HT1080 (cell line): ENCODE results near the gene MIDN. TPM values are rescaled to one million over a fixed set of nuclear protein-coding genes. Genes with fewer than 3 reads are reported as not detected.
A peak's percentile ranks its signal among the peaks of the same experiment; 100 is the strongest.

Source experiments
- DNase-seq: peaks from one replicate; pipeline ENCODE4 v3.0.0-alpha.2; 2015; ENCODE audit warnings: low read depth
- total RNA-seq: library from RNA; depleted of rRNA; stranded (reverse); fragments of >200 nt; shearing (Covaris generic); gene quantifications from 2 replicates; pipeline ENCODE4 v1.2.3, GENCODE V29; 2014

The MIDN gene
- total RNA-seq, 1 experiment from 2014 or later = 10.1 TPM

- no peak for DNase-seq
Observed at GRCh38 chr19:1220976-1221903, 27.1 kb upstream of the MIDN start.

DNA sequence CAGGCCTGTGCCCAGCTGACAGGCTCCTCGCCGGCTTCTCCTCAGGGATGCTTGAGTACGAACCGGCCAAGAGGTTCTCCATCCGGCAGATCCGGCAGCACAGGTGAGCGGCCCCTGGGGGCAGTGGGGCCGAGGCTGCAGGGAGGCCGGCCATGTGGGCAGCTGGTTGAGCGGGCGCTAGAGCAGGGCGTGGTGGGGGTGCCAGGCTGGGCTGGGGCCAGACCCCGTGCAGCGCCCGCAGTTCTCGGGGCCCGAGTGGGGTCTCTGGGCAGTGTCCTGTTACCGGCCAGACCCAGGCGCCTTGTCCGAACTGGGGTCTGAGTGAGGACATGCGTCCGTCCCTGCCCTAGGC lies 26.5 kb upstream of the MIDN start:
- DNase-seq = no peak

DNA sequence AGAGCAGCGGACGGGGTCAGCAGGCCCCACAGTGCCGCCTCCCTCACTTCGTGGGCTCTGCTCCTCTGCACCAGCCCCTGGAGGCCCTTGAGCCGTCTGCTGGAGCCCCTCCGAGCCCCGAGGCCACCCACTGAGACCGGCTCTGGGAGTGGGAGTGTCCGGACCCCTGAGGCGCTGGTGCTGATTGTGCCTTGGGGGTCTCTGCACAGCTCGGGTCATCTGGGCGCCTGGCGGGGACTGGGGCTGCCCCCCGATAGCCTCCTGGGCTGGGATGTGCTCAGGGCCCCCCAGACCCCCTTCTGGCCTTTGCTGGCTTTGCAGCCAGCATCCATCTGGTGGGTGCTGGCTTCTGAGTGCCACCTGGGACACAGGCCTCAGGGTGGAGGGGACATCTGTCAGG lies 26.0 kb upstream of the MIDN start:
- DNase-seq = no peak

DNA sequence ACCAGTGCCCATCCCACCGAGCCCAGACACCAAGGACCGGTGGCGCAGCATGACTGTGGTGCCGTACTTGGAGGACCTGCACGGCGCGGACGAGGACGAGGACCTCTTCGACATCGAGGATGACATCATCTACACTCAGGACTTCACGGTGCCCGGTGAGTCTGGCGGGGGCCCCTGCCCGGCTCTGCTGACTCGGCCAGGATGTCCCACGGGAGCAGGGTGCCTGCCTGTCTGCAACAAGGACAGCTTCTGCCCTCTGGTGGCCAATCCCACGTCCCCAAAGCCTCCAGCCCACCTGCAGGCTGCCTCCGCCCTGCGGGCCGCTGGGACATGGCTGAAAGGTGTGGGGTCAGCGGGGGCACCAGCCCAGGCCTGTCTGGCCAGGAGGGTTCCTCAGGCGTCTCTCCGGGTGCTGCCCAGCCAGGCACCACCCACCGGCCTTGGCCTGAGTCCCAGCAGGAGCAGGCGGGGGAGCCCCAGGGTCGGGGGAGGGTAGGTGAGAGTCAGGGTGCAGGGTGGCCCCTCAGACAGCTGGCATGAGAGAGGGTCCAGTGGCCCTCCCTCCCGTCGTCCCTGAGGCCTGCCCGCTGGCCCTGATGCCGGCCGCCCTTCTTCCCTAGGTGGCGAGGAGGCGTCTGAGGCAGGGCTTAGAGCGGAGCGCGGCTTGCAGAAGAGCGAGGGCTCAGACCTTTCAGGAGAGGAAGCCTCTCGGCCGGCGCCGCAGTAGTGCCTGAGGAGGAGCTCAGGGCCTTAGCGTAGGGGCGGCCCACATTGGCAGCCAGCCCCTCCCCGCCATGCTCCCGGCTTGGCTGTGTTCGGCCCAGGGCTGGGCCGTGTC lies 25.1 kb upstream of the MIDN start:
- DNase-seq = peak; percentile 51

DNA sequence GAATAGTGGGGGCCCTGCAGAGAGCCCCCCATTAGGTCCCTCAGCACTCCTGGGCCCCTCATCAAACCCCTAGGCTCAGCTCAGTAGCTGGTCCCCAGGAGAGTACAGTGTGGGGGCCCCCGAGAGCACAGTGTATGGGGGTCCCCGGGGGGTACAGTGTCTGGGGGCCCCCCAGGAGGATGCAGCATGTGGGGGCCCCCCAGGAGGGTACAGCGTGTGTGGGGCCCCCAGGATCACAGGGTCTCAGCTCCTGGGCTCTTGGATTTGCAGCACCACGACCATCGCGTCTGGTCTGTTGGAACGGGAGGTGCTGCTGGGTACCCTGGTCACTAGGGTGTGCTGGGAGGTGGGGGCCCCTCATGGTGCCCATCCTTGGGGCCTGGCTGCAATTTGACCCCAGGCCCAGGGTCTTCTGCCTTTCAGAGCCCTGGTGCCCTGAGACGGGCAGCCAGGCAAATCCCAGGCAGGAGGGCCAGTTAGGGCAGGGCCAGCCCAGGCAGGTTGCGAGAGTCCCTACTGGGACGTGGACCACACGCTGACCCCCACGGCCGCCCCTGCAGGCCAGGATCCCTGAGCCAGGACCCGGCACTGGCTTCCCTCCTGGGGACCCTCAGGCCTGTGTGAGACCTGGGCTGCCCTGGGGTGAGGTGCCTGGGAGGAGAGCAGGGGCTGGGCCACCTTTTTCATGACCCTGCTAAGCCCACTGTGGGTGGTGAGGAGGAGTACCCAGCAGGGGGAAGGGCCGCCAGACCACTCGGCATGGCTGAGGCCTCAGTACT lies 24.1 kb upstream of the MIDN start:
- no peak for DNase-seq

GRCh38 chr19:1224847-1225246 lies 23.5 kb upstream of the MIDN start:
- no peak for DNase-seq

DNA sequence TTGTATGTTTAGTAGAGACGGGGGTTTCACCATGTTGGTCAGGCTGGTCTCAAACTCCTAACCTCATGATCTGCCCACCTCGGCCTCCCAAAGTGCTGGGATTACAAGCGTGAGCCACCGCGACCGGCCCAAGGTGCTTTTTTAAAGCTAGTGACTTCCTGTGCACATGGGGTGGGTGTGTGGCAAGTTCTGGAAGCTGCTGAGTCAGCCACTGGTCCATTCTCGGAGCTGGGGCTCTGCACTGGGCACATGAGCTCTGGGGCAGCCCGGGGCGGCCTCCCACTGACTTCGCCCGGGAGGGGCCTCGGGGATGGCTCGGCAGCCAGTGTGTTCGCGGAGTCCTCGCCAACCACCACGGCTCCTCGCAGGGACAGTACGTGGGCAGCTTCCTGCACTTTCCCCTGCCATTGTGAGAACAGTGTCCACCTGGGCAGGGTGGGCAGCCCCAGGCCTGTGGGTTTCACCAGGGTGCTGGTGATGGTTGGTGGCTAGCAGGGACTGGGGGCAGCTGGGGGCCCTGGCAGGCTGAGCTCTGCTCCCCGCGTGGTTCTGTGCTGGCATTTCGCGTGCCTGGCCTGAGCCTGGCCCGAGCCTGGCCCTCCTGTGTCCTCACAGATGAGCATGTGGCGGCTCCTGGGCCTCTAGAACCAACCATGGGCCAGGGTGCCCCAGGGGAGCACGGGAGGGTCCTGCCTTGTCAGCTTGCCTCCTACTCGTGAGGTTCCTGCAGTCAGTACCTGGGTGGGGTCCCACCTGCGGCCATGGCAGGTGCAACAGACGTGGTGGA lies 22.8 kb upstream of the MIDN start:
- DNase-seq = no peak

DNA sequence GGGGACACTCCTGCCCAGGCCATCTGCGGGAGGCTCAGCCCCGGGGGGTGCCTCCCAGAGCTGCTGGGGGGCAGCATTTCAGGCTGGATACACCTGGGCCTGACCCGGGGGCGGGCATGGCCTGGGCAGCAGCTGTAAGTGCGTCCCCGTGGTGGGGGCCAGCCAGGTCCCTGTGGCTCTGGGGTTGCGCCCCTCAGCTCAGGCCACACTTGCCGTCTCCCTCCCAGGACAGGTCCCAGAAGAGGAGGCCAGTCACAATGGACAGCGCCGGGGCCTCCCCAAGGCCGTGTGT lies 22.2 kb upstream of the MIDN start:
- DNase-seq = no peak

DNA sequence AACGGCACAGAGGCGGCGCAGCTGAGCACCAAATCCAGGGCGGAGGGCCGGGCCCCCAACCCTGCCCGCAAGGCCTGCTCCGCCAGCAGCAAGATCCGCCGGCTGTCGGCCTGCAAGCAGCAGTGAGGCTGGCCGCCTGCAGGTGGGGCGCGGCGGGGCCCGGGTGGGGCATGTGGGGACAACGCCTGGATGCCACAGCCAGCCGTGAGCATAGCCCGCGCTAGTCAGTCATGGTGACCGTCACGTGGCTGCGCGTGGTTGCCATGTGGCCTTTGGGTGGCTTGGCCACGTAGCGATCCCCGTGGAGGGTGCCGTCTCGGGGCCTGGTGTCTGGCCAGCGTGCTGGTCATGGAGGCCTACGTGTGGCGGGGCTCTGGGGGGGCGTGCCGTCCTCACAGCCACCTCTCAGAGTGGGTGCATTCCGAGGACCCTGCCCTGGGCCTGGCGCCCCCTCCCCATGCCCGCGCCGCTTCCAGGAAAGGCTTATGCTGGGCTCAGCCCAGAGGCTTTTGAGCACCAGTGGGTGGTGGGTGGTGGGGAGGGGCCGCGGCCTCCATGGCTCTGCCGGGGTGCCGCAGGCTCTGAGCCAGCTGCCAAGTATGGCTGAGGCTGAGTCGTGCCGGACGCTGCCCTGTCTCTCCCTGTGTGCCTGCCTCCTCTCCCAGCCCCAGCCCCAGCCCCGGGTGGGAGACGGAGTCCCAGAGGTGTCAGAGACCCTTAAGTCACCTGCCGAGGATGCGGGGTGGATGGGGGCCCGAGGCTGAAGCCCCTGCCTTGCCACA lies 21.7 kb upstream of the MIDN start:
- no peak for DNase-seq

- no peak for DNase-seq
Observed at GRCh38 chr19:1227304-1228054, 20.9 kb upstream of the MIDN start.

DNA sequence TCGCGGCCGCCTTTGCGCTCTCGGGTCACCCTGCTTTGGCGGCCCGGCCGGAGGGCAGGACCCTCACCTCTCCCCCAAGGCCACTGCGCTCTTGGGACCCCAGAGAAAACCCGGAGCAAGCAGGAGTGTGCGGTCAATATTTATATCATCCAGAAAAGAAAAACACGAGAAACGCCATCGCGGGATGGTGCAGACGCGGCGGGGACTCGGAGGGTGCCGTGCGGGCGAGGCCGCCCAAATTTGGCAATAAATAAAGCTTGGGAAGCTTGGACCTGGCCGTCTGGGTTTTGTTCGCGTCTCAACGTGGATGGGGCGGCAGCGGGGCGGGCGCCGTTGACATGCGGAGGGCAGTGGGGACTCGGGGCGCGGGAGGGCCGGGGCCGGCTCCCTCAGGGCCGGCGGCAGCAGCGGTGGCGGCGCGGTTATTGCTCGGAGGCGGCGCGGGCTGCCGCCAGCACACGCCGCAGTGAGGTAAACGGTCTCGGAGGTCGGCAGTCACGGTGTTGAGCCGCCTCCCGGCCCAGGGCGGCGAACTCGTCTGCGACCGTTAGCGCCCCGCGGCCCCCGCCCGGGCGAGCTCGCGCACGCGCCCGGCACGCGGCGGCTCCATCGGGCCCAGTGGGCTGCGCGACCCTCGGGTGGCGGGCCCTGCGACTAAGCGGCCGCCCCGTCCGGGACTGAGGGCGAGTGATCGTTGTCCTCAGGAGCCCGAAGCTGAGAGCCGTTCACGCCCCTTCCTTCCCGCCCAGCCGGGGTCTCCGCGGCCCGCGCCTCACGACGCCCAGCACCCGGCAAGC lies 20.0 kb upstream of the MIDN start:
- DNase-seq = no peak

DNA sequence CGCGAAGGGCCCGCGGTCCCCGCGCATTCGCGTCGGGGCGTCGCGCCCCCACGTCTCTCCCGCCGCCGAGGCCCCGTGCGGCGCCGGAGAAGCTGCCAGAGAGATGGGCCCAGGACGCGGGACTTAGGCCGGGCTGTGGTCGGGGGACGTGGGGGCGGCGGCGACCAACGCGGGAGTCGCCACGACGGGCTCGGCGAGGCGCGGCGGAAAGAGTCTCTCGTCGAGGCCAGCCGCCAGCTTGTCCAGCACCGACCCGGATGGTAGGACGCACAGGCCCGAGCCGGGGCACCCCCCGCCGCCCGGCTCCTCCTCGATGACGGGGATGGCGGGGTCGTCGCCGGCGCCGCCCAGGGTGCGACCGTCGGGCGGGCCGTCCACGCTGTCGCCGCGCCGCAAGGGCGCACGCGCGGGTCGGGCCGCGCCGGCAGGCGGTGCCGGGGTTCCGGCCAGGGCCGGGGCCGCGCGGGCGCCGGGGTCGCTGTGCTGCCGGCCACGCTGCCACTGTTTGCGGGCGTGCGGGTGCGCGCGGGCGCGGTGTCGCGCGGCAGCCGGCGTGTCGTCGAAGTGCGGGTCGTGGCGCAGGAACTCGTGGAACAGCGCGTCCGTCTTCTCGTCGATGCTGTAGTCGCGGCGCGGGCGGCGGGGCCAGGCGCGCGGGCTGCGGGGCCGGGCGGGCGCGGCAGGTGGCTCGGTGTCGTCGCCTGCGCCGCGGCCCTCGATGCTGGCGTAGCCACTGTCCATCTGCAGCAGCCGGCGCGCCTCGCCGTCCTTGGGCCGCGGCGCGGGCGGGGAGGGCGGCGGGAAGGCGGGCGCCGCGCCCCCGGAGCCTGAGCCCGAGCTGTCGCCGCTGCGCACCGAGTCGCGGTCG lies 19.1 kb upstream of the MIDN start:
- no peak for DNase-seq

DNA sequence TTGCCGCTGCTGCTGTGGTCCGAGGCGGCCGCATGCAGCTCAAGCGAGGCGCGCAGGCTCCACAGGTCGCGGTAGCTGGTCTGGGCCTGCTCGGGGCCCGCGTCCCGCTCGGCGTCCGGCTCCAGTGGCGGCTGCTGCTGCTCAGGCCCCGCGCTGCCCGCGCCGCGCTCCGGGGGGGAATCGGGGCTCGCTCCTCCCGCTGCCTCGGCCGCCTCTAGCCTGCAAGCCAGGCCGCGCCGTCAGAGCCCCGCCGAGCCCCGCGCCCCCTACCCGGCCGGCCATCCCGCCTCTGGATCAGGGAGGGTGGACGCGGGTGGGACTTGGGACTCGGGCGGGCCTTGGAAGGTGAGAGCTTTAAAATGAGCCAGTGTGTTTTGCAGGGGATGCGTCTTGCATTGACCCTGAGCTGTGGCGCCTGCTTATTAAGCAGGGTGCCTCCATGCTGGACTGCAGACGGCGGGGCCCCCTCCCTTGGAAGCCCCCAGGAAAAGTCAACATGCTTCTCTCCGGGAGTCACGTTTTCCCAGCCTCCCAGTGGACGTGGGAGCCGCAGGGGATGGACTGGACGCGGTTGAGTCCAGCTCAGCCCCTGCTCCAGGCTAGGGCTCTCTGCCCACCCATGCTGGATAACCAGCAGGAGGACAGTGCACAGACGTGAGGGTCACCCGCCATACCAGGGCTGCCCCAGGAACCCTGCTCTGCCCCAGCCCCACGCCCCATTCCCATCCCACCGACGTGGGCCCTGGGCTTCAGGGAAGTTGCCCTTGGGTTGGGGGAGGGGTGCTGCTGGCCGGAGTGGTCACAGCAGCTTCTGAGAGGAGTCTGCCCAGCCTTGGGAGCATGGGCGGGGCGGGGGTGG lies 18.2 kb upstream of the MIDN start:
- no peak for DNase-seq

DNA sequence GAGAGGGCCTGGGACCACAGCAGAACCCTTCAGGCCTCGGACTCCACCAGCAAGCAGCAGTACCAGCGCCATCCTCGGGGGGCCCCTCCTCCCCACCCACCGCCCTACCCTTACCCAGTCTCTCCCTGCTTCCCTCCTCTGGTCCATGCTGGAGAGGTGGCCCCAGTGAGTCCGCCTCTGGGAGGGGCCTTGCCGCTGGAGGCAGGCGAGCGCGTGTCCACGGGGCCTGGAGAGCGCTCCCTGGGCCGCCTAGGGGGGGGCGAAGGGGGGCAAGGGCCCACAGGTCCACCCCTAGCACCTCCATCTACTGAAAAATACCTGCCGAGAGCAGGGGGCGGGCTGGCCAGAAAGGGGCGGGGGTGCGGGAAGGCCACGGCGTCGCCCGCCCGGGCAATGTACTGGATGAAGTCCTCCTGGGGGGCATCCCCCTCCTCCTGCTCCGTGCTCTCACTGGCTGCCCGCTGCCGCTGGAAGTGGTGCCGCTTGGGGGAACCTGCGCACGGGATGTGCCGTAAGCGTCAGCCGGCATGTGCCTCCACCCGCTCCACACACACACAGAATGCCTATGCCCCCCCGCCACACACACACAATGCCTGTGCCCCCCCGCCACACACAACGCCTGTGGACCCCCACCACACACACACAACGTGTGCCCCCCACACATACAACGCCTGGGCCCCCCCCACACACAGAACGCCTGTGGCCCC lies 17.4 kb upstream of the MIDN start:
- DNase-seq = no peak

- no peak for DNase-seq
Observed at GRCh38 chr19:1231729-1232637, 16.4 kb upstream of the MIDN start.
